ENCODE results near the gene TMEM109. TPM values are rescaled to one million over a fixed set of nuclear protein-coding genes. Genes with fewer than 3 reads are reported as not detected.

The TMEM109 gene
- total RNA-seq, 1 donor from 2014 or later, result 127 TPM

DNA sequence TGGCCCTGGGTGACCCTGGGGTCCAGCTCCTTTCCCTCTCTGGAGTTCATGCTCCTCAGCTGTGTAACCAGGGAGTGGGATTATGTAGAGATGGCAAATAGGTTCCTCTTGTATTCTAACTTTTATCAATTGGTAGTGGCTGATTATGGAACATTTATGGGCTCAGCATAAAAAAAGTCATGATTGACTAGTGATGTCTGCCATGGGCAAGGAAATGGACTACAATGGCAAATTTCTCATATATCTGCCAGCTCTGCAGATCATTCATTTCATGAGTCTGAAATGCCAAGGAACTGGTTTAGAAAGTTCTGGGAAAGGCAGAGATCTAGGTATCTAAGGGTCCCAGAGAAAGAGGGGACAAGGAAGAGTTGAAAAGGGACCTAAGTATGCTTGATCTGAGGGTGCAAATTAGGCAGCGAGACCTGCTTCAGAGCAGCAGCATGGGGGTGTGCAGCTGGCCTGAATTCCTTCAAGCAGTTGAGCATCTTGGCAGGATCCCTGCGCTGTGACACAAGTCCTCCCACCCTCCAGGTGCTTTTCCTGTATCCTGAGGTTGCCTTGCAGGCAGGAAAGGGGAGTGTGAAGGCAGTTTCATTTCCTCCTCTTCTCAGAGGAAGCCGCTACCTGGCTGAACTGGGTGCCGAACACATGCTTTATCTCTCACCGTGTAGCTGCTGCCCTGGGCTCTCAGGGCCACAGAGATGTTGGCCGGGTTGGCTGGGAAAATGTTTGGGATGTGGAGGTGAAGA, 27.6 kb downstream of the TMEM109 start:
- H3K4me3 ChIP-seq, result no peak overlapping the region
- H3K9me3 ChIP-seq, result no peaks in the 10 kb centered on the region
- H3K27ac ChIP-seq, result no peak overlapping the region
- H3K36me3 ChIP-seq, result peaks cover 0 to 25% of the 10 kb centered on the region in 2 donors
- no peak for TF ChIP-seq POLR2AphosphoS5 (IDR thresholded peaks at IDR 0.05; ENCODE audit: insufficient read depth in 1 of 2, low read depth in 1 of 2)
- no peak for TF ChIP-seq CTCF (IDR thresholded peaks at IDR 0.05)
- TF ChIP-seq POLR2A (IDR thresholded peaks at IDR 0.05), result no peak
- no peaks in the 10 kb centered on the region for H3K27me3 ChIP-seq
- peaks cover 18% of the 10 kb centered on the region for H3K4me1 ChIP-seq
- intact Hi-C loops (cut with DNase I), result no loop called here
- no peak for DNase-seq (ENCODE audit: extremely low spot score in 2 of 2)

- intact Hi-C loops (cut with DNase I), result no loop called here
- Histone ChIP-seq H3K27me3 (no peaks in the 10 kb centered on the region), H3K36me3 (peaks cover 0 to 25% of the 10 kb centered on the region in 2 donors), H3K9me3 (no peaks in the 10 kb centered on the region), H3K4me1 (peaks cover 18% of the 10 kb centered on the region), H3K27ac (no peak overlapping the region), H3K4me3 (no peak overlapping the region)
- TF ChIP-seq POLR2A (IDR thresholded peaks at IDR 0.05) (no peak), POLR2AphosphoS5 (IDR thresholded peaks at IDR 0.05; ENCODE audit: insufficient read depth in 1 of 2, low read depth in 1 of 2) (no peak), CTCF (IDR thresholded peaks at IDR 0.05) (no peak)
- no peak for DNase-seq (ENCODE audit: extremely low spot score in 2 of 2)
Observed at GRCh38 chr11:60942219-60942618, 28.3 kb downstream of the TMEM109 start.

- no peak overlapping the region for H3K27ac ChIP-seq
- no peak for DNase-seq (ENCODE audit: extremely low spot score in 2 of 2)
- H3K4me1 ChIP-seq, result peaks cover 18% of the 10 kb centered on the region
- peaks cover 0 to 25% of the 10 kb centered on the region in 2 donors for H3K36me3 ChIP-seq
- H3K4me3 ChIP-seq, result no peak overlapping the region
- intact Hi-C loops (cut with DNase I), result no loop called here
- no peaks in the 10 kb centered on the region for H3K9me3 ChIP-seq
- TF ChIP-seq CTCF (IDR thresholded peaks at IDR 0.05), result no peak
- TF ChIP-seq POLR2AphosphoS5 (IDR thresholded peaks at IDR 0.05; ENCODE audit: insufficient read depth in 1 of 2, low read depth in 1 of 2), result peak in 1 of 2 donors; percentile 41
- H3K27me3 ChIP-seq, result no peaks in the 10 kb centered on the region
Observed at GRCh38 chr11:60942970-60943565, 29.1 kb downstream of the TMEM109 start.

GRCh38 chr11:60944490-60945294, 30.7 kb downstream of the TMEM109 start:
- TF ChIP-seq POLR2A (IDR thresholded peaks at IDR 0.05), result no peak
- no peak for TF ChIP-seq POLR2AphosphoS5 (IDR thresholded peaks at IDR 0.05; ENCODE audit: insufficient read depth in 1 of 2, low read depth in 1 of 2)
- no peak for TF ChIP-seq CTCF (IDR thresholded peaks at IDR 0.05)
- Histone ChIP-seq H3K27me3 (no peaks in the 10 kb centered on the region), H3K4me1 (peaks cover 21% of the 10 kb centered on the region), H3K27ac (no peak overlapping the region), H3K9me3 (no peaks in the 10 kb centered on the region), H3K4me3 (no peak overlapping the region), H3K36me3 (peaks cover 0 to 25% of the 10 kb centered on the region in 2 donors)
- intact Hi-C loops (cut with DNase I), result no loop called here
- no peak for DNase-seq (ENCODE audit: extremely low spot score in 2 of 2)
